ENCODE results near the gene TMEM117. TPM values are rescaled to one million over a fixed set of nuclear protein-coding genes. Genes with fewer than 3 reads are reported as not detected.

Gene TMEM117
- total RNA-seq, 1 experiment from 2014 or later = 12.6 TPM

- no peak for DNase-seq
- Histone ChIP-seq H3K4me1 (peaks cover 3% of the 10 kb centered on the region; the same call in 1 of the 2 replicates), H3K4me3 (no peak overlapping the region), H3K27ac (no peak overlapping the region), H3K9me3 (replicated peaks) (no peaks in the 10 kb centered on the region), H3K27me3 (no peaks in the 10 kb centered on the region), H3K36me3 (no peaks in the 10 kb centered on the region)
These were observed 51.5 kb downstream of the TMEM117 start for GRCh38 chr12:43887397-43887796.

- Histone ChIP-seq H3K36me3 (no peaks in the 10 kb centered on the region), H3K4me1 (peaks cover 3% of the 10 kb centered on the region; the same call in 1 of the 2 replicates), H3K9me3 (replicated peaks) (no peaks in the 10 kb centered on the region), H3K4me3 (no peak overlapping the region), H3K27ac (no peak overlapping the region), H3K27me3 (no peaks in the 10 kb centered on the region)
- peak; percentile 12 to 38 for DNase-seq
These were observed 56.1 kb downstream of the TMEM117 start for GRCh38 chr12:43891856-43892574.

- Histone ChIP-seq H3K4me3 (no peak overlapping the region), H3K4me1 (peaks cover 3% of the 10 kb centered on the region; the same call in 1 of the 2 replicates), H3K27ac (no peak overlapping the region), H3K36me3 (no peaks in the 10 kb centered on the region), H3K9me3 (replicated peaks) (no peaks in the 10 kb centered on the region), H3K27me3 (no peaks in the 10 kb centered on the region)
- no peak for DNase-seq
These were observed 57.8 kb downstream of the TMEM117 start for GRCh38 chr12:43893670-43894069.

- H3K9me3 ChIP-seq (replicated peaks) = no peaks in the 10 kb centered on the region
- no peak overlapping the region for H3K27ac ChIP-seq
- no peak overlapping the region for H3K4me3 ChIP-seq
- H3K36me3 ChIP-seq = no peaks in the 10 kb centered on the region
- peaks cover 3% of the 10 kb centered on the region; the same call in 1 of the 2 replicates for H3K4me1 ChIP-seq
- H3K27me3 ChIP-seq = no peaks in the 10 kb centered on the region
- DNase-seq = no peak
These were observed 59.8 kb downstream of the TMEM117 start for GRCh38 chr12:43895580-43896206.

- no peak for DNase-seq
These were observed 60.6 kb downstream of the TMEM117 start for GRCh38 chr12:43896496-43896895.

GRCh38 chr12:43898474-43898873 lies 62.6 kb downstream of the TMEM117 start:
- Histone ChIP-seq H3K27me3 (no peaks in the 10 kb centered on the region), H3K36me3 (no peaks in the 10 kb centered on the region), H3K4me3 (no peak overlapping the region), H3K4me1 (no peaks in the 10 kb centered on the region), H3K27ac (no peak overlapping the region), H3K9me3 (replicated peaks) (no peaks in the 10 kb centered on the region)
- no peak for DNase-seq

More at GRCh38 chr12:43896496-43896895, 60.6 kb downstream of the TMEM117 start:
- Histone ChIP-seq H3K27me3 (no peaks in the 10 kb centered on the region), H3K27ac (no peak overlapping the region), H3K4me3 (no peak overlapping the region), H3K4me1 (peaks cover 3% of the 10 kb centered on the region; the same call in 1 of the 2 replicates), H3K9me3 (replicated peaks) (no peaks in the 10 kb centered on the region), H3K36me3 (no peaks in the 10 kb centered on the region)

- Histone ChIP-seq H3K27me3 (no peaks in the 10 kb centered on the region), H3K4me1 (no peaks in the 10 kb centered on the region), H3K27ac (no peak overlapping the region), H3K4me3 (no peak overlapping the region), H3K36me3 (no peaks in the 10 kb centered on the region), H3K9me3 (replicated peaks) (0 out of 2 replicates have a peak, but pooled peaks cover 2% of the 10 kb centered on the region)
- DNase-seq = no peak
These were observed 63.7 kb downstream of the TMEM117 start for GRCh38 chr12:43899574-43899973.

- Histone ChIP-seq H3K27ac (no peak overlapping the region), H3K36me3 (no peaks in the 10 kb centered on the region), H3K4me3 (no peak overlapping the region), H3K27me3 (no peaks in the 10 kb centered on the region), H3K9me3 (replicated peaks) (0 out of 2 replicates have a peak, but pooled peaks cover 3% of the 10 kb centered on the region), H3K4me1 (no peaks in the 10 kb centered on the region)
- no peak for DNase-seq
These were observed 67.8 kb downstream of the TMEM117 start for GRCh38 chr12:43903686-43904085.

GRCh38 chr12:43912859-43913258 lies 77.0 kb downstream of the TMEM117 start:
- H3K36me3 ChIP-seq = no peaks in the 10 kb centered on the region
- H3K9me3 ChIP-seq (replicated peaks) = no peaks in the 10 kb centered on the region
- no peak for DNase-seq
- no peaks in the 10 kb centered on the region for H3K4me1 ChIP-seq
- no peaks in the 10 kb centered on the region for H3K27me3 ChIP-seq
- H3K4me3 ChIP-seq = no peak overlapping the region
- H3K27ac ChIP-seq = no peak overlapping the region

GRCh38 chr12:43914391-43914790 lies 78.5 kb downstream of the TMEM117 start:
- Histone ChIP-seq H3K27me3 (no peaks in the 10 kb centered on the region), H3K27ac (no peak overlapping the region), H3K9me3 (replicated peaks) (no peaks in the 10 kb centered on the region), H3K4me1 (no peaks in the 10 kb centered on the region), H3K4me3 (no peak overlapping the region), H3K36me3 (no peaks in the 10 kb centered on the region)
- DNase-seq = no peak

- no peaks in the 10 kb centered on the region for H3K4me1 ChIP-seq
- peak in 1 of 2 experiments; percentile 16 for DNase-seq
- no peak overlapping the region for H3K27ac ChIP-seq
- no peaks in the 10 kb centered on the region for H3K9me3 ChIP-seq (replicated peaks)
- no peak overlapping the region for H3K4me3 ChIP-seq
- H3K27me3 ChIP-seq = no peaks in the 10 kb centered on the region
- H3K36me3 ChIP-seq = no peaks in the 10 kb centered on the region
These were observed 79.1 kb downstream of the TMEM117 start for GRCh38 chr12:43914923-43915468.

GRCh38 chr12:43917896-43918295 lies 82.0 kb downstream of the TMEM117 start:
- no peaks in the 10 kb centered on the region for H3K4me1 ChIP-seq
- no peaks in the 10 kb centered on the region for H3K9me3 ChIP-seq (replicated peaks)
- no peaks in the 10 kb centered on the region for H3K36me3 ChIP-seq
- DNase-seq = no peak
- H3K27me3 ChIP-seq = no peaks in the 10 kb centered on the region
- H3K4me3 ChIP-seq = no peak overlapping the region
- no peak overlapping the region for H3K27ac ChIP-seq

GRCh38 chr12:43921666-43922337 lies 85.9 kb downstream of the TMEM117 start:
- no peak for DNase-seq
- no peaks in the 10 kb centered on the region for H3K36me3 ChIP-seq
- H3K27ac ChIP-seq = no peak overlapping the region
- H3K4me3 ChIP-seq = no peak overlapping the region
- no peaks in the 10 kb centered on the region for H3K4me1 ChIP-seq
- H3K27me3 ChIP-seq = no peaks in the 10 kb centered on the region
- H3K9me3 ChIP-seq (replicated peaks) = no peaks in the 10 kb centered on the region

GRCh38 chr12:43930032-43930431 lies 94.2 kb downstream of the TMEM117 start:
- no peak for DNase-seq
- H3K27me3 ChIP-seq = no peaks in the 10 kb centered on the region

GRCh38 chr12:43931187-43931586 lies 95.3 kb downstream of the TMEM117 start:
- no peaks in the 10 kb centered on the region for H3K27me3 ChIP-seq
- no peak for DNase-seq
- H3K36me3 ChIP-seq = no peaks in the 10 kb centered on the region
- no peak overlapping the region for H3K4me3 ChIP-seq
- H3K9me3 ChIP-seq (replicated peaks) = peaks cover 6% of the 10 kb centered on the region; the same call in 1 of the 2 replicates
- no peaks in the 10 kb centered on the region for H3K4me1 ChIP-seq
- H3K27ac ChIP-seq = no peak overlapping the region

More at GRCh38 chr12:43930032-43930431, 94.2 kb downstream of the TMEM117 start:
- Histone ChIP-seq H3K4me3 (no peak overlapping the region), H3K4me1 (no peaks in the 10 kb centered on the region), H3K36me3 (no peaks in the 10 kb centered on the region), H3K27ac (no peak overlapping the region), H3K9me3 (replicated peaks) (peaks cover 6% of the 10 kb centered on the region; the same call in 1 of the 2 replicates)

Measured in SJCRH30 (cell line).